ENCODE data around the gene IDE.

IDE gene

DNA sequence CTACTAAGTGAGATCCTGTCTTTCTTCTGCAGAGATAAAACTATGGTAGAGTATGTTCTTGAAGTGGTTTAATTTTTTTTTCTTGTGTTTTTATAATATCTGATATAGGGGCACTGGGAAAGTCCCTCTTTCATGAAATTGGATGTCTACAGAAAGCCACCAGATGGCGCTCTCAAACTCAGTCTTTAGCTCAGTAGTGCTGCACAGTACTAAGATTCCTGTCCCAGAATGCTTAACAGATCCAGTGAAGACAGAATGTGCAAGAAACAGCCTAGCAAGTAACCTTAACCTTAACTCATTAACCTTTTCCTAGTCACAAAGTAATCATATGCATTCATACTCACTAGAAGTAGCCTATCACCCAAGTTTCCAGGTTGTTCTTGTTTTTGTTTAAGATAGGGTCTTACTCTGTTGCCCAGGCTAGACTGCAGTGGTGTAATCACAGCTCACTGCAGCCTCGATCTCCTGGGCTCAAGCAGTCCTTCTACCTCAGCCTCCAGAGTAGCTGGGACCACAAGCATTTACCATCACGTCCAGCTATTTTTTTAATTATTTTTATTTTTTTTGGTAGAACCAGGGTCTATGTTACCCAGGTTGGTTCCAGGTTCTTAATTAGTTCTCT lies 56.7 kb downstream of the IDE start:
- Histone ChIP-seq H3K27ac (ENCODE audit: low read length) (no peak overlapping the region), H3F3A (ENCODE audit: insufficient read depth, low read length) (no peaks in the 10 kb centered on the region), H3K27me3 (replicated peaks; ENCODE audit: insufficient read depth, low read length) (no peaks in the 10 kb centered on the region), H3K4me1 (ENCODE audit: low read length) (no peaks in the 10 kb centered on the region), H3K4me3 (ENCODE audit: low read length) (no peak overlapping the region), H3K79me2 (ENCODE audit: low read length) (no peaks in the 10 kb centered on the region), H2AFZ (ENCODE audit: low read length) (no peak overlapping the region), H3K36me3 (replicated peaks; ENCODE audit: insufficient read depth, low read length) (no peaks in the 10 kb centered on the region), H3K9ac (ENCODE audit: low read length) (no peak overlapping the region), H4K20me1 (ENCODE audit: insufficient read depth, low read length) (no peaks in the 10 kb centered on the region), H3K9me2 (replicated peaks; ENCODE audit: insufficient read depth, low read length) (no peaks in the 10 kb centered on the region), H3K9me3 (replicated peaks; ENCODE audit: insufficient read depth, low read length) (no peaks in the 10 kb centered on the region), H3K4me2 (ENCODE audit: low read depth, low read length) (no peak overlapping the region)
- TF ChIP-seq, protein P1, sequence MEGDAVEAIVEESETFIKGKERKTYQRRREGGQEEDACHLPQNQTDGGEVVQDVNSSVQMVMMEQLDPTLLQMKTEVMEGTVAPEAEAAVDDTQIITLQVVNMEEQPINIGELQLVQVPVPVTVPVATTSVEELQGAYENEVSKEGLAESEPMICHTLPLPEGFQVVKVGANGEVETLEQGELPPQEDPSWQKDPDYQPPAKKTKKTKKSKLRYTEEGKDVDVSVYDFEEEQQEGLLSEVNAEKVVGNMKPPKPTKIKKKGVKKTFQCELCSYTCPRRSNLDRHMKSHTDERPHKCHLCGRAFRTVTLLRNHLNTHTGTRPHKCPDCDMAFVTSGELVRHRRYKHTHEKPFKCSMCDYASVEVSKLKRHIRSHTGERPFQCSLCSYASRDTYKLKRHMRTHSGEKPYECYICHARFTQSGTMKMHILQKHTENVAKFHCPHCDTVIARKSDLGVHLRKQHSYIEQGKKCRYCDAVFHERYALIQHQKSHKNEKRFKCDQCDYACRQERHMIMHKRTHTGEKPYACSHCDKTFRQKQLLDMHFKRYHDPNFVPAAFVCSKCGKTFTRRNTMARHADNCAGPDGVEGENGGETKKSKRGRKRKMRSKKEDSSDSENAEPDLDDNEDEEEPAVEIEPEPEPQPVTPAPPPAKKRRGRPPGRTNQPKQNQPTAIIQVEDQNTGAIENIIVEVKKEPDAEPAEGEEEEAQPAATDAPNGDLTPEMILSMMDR (IDR thresholded peaks at IDR 0.05; ENCODE audit: low read length), result peak; percentile 82
- no peak for TF ChIP-seq EZH2phosphoT487 (IDR thresholded peaks at IDR 0.05; ENCODE audit: low read length)
- DNase-seq, result peak; percentile 80

- H3K36me3 ChIP-seq (replicated peaks; ENCODE audit: insufficient read depth, low read length), result no peaks in the 10 kb centered on the region; the same call in 1 of the 2 replicates
- DNase-seq, result no peak
- TF ChIP-seq, protein P1 (IDR thresholded peaks at IDR 0.05; ENCODE audit: low read length), result no peak
- TF ChIP-seq EZH2 (optimal IDR thresholded peaks at IDR 0.05; ENCODE audit: low read depth, low read length) (no peak), EZH2phosphoT487 (IDR thresholded peaks at IDR 0.05; ENCODE audit: low read length) (no peak)
- no peak overlapping the region for H3K27ac ChIP-seq (ENCODE audit: low read length)
- no peak overlapping the region for H3K4me2 ChIP-seq (ENCODE audit: low read depth, low read length)
- H3K4me1 ChIP-seq (ENCODE audit: low read length), result no peaks in the 10 kb centered on the region
- H3K9me3 ChIP-seq (replicated peaks; ENCODE audit: insufficient read depth, low read length), result no peaks in the 10 kb centered on the region
- H3K9me2 ChIP-seq (replicated peaks; ENCODE audit: insufficient read depth, low read length), result no peaks in the 10 kb centered on the region
- no peak overlapping the region for H3K4me3 ChIP-seq (ENCODE audit: low read length)
- H3K79me2 ChIP-seq (ENCODE audit: low read length), result no peaks in the 10 kb centered on the region
- no peak overlapping the region for H3K9ac ChIP-seq (ENCODE audit: low read length)
- H4K20me1 ChIP-seq (ENCODE audit: insufficient read depth, low read length), result no peaks in the 10 kb centered on the region
- H3F3A ChIP-seq (ENCODE audit: insufficient read depth, low read length), result no peaks in the 10 kb centered on the region
- no peaks in the 10 kb centered on the region for H3K27me3 ChIP-seq (replicated peaks; ENCODE audit: insufficient read depth, low read length)
- no peak overlapping the region for H2AFZ ChIP-seq (ENCODE audit: low read length)
Measured at GRCh38 chr10:92508866-92509265, 65.0 kb downstream of the IDE start.

DNA sequence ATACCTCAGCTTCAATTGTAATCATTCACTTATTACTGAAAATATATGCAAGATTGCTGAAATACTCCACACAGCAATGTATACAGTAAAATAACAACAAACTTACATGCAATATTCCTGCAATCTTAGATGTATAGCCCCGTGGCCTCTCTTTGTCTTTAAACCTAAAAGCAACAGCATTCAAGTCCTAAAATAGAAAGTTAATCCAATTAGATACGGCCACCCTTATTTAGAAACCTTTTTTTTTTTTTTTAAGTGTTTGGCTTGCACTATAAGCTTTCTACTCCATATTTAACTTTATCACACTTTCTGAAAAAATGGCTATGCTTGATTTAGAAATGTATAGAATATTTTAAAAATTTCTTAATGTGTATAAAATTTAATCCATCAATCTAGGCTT lies 67.6 kb downstream of the IDE start:
- H3K4me1 ChIP-seq (ENCODE audit: low read length), result no peaks in the 10 kb centered on the region
- no peaks in the 10 kb centered on the region for H3K27me3 ChIP-seq (replicated peaks; ENCODE audit: insufficient read depth, low read length)
- H3K79me2 ChIP-seq (ENCODE audit: low read length), result no peaks in the 10 kb centered on the region
- H3K4me3 ChIP-seq (ENCODE audit: low read length), result no peak overlapping the region
- no peak for TF ChIP-seq EZH2phosphoT487 (IDR thresholded peaks at IDR 0.05; ENCODE audit: low read length)
- no peak for TF ChIP-seq EZH2 (optimal IDR thresholded peaks at IDR 0.05; ENCODE audit: low read depth, low read length)
- TF ChIP-seq, protein P1 (IDR thresholded peaks at IDR 0.05; ENCODE audit: low read length), result no peak
- H3K9me2 ChIP-seq (replicated peaks; ENCODE audit: insufficient read depth, low read length), result no peaks in the 10 kb centered on the region
- no peak overlapping the region for H3K9ac ChIP-seq (ENCODE audit: low read length)
- H3K4me2 ChIP-seq (ENCODE audit: low read depth, low read length), result no peak overlapping the region
- H3K27ac ChIP-seq (ENCODE audit: low read length), result no peak overlapping the region
- no peaks in the 10 kb centered on the region for H3K9me3 ChIP-seq (replicated peaks; ENCODE audit: insufficient read depth, low read length)
- H4K20me1 ChIP-seq (ENCODE audit: insufficient read depth, low read length), result no peaks in the 10 kb centered on the region
- no peaks in the 10 kb centered on the region; the same call in 1 of the 2 replicates for H3K36me3 ChIP-seq (replicated peaks; ENCODE audit: insufficient read depth, low read length)
- no peak for DNase-seq
- H3F3A ChIP-seq (ENCODE audit: insufficient read depth, low read length), result no peaks in the 10 kb centered on the region
- no peak overlapping the region for H2AFZ ChIP-seq (ENCODE audit: low read length)
